Measurements from ENCODE around the gene YWHAG.

- TF ChIP-seq CTCF (IDR thresholded peaks at IDR 0.05; ENCODE audit: low read depth, low read length, poor library complexity, severe bottlenecking) (no peak), EZH2phosphoT487 (IDR thresholded peaks at IDR 0.05; ENCODE audit: borderline replicate concordance, low read length) (no peak)
Observed at GRCh38 chr7:76369018-76369417, 10.2 kb upstream of the YWHAG start.

All from DOHH2 (cell line).